Transverse colon (tissue), 4 donors: ENCODE measurements around the gene TFEB. TPM values are rescaled to one million over a fixed set of nuclear protein-coding genes. Genes with fewer than 3 reads are reported as not detected.

Experiments
- DNase-seq: peaks from one replicate; pipeline ENCODE4 v3.0.0-alpha.2; 2019
- H3K27ac ChIP-seq, 4 donors: fragments of 200-600 bp; sonication (generic); 2 replicates each; pipeline ENCODE4 v1.5.1; 2016 to 2018; ENCODE audit warnings: inconsistent platforms in 4 of 4
- H3K27me3 ChIP-seq: fragments of 200-600 bp; sonication (generic); 2 replicates; pipeline ENCODE4 v1.5.1; 2017; ENCODE audit warnings: inconsistent platforms
- H3K36me3 ChIP-seq, 4 donors: fragments of 200-600 bp; sonication (generic); 2 replicates each; pipeline ENCODE4 v1.5.1; 2017 to 2019; ENCODE audit warnings: inconsistent platforms in 4 of 4
- H3K4me1 ChIP-seq, 4 donors: fragments of 200-600 bp; sonication (generic); 2 replicates each; pipeline ENCODE4 v1.5.1; 2017 to 2020; ENCODE audit warnings: inconsistent platforms in 4 of 4
- H3K4me3 ChIP-seq, 4 donors: fragments of 200-600 bp; sonication (generic); 1 replicate in 1 of 4; 2 replicates in 3 of 4; pipeline versions ENCODE4 v1.5.1 to v1.6.1; 2017 to 2019; ENCODE audit warnings: inconsistent platforms in 4 of 4
- H3K9me3 ChIP-seq, 2 donors: fragments of 200-600 bp; sonication (generic); 2 replicates each; pipeline ENCODE4 v1.5.1; 2017 to 2019; ENCODE audit warnings: inconsistent platforms in 2 of 2
- EP300 ChIP-seq: sonication (generic); formaldehyde crosslinking; IDR thresholded peaks from one replicate; pipeline ENCODE4 v1.6.1; 2017; ENCODE audit warnings: antibody characterized with exemption, low read depth
- POLR2A ChIP-seq: fragments of 450-650 bp; IDR thresholded peaks from one replicate; pipeline ENCODE4 v1.6.1; 2016; ENCODE audit warnings: antibody characterized with exemption, mild to moderate bottlenecking, moderate library complexity
- POLR2AphosphoS5 ChIP-seq, 3 donors: sonication (generic); formaldehyde crosslinking; IDR thresholded peaks; one replicate each; pipeline ENCODE4 v1.6.1; 2016; ENCODE audit warnings: antibody characterized with exemption in 3 of 3
- WGBS, 2 donors: methylation state at CpG; one replicate each; pipeline ENCODE4 v1.1.5; 2018; ENCODE audit warnings: low coverage in 1 of 2; 5-methylcytosine and 5-hydroxymethylcytosine counted together
- in situ Hi-C, 4 donors: fragments of 200-750 bp; cut with MboI; loops; one replicate each; pipeline versions ENCODE4 v1.15.0 to v1.15.1; 2017; ENCODE audit warnings: low sequenced_read_pairs in 3 of 4, low pct_ligation_motif_present in 1 of 4, low pct_unique_long_range_greater_than_20kb in 1 of 4
- intact Hi-C: fragments of 100-400 bp; cut with DNase I; formaldehyde crosslinking; loops from one replicate; pipeline ENCODE4 v1.15.1; 2023; ENCODE audit warnings: low total_unique reads
- total RNA-seq, 4 donors: library from RNA; depleted of rRNA; stranded (reverse); fragments of >200 nt; gene quantifications; one replicate each; pipeline ENCODE4 v1.1.0, GENCODE V29; 2016
- TF ChIP-seq, protein P1 (sequence below), 5 experiments: fragments of 200-600 bp in 3 of 5; fragments of 450-650 bp in 2 of 5; sonication (generic) in 3 of 5; IDR thresholded peaks; 1 replicate in 2 of 5; 2 replicates in 3 of 5; pipeline ENCODE4 v1.5.1; 2016 to 2017; ENCODE audit warnings: antibody characterized with exemption in 5 of 5, inconsistent platforms in 3 of 5, mild to moderate bottlenecking in 2 of 5, moderate library complexity in 1 of 5

Gene TFEB
- total RNA-seq, 4 donors from 2014 or later, result 30.4 to 47.1 (median 38.1) TPM

DNA sequence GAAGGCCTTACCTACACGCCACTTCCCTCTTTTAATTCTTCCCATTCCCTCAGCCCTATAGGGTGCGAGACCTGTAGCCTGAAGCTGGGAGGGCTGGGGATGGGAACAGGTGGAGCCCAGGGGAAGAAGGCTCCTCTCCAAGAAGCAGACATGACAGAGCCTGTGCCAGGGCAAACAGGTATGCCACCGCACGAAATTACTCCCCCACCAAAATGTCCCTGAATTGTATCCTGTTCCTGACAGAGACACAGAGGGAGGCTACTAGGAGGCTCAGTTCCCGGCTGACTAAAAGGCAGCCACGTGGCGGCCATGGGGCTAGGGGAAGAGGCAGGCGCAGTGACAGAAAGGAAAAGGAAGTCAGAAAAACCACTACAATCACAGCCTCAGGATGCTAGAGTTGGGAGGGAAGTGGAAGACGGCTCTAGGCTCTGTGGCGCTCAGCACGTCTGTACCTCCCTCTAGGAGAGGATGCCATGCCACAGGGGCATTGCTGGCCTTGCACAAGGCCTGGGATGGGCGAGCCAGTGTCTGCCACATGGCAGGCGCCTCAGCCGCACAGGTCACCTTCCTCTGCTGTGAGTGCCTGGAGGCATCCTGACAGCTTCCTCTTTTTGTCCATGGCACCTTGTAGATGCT is 27.7 kb downstream of the TFEB start:
- in situ Hi-C loops, result no loop called here
- H3K9me3 ChIP-seq, result no peaks in the 10 kb centered on the region
- H3K4me1 ChIP-seq, result peaks cover 27 to 55% (median 37%) of the 10 kb centered on the region in 4 donors
- TF ChIP-seq EP300, result no peak
- WGBS, 2 donors, result 56 to 70% methylated on average over 10 to 14 of the region's 14 CpGs
- no peaks in the 10 kb centered on the region for H3K27me3 ChIP-seq
- no peaks in the 10 kb centered on the region for H3K36me3 ChIP-seq
- peak overlapping the region; percentile 66 to 87 (median 78) for H3K27ac ChIP-seq
- intact Hi-C loops, result no loop called here
- no peak for DNase-seq
- no peak overlapping the region for H3K4me3 ChIP-seq

- no peak for DNase-seq
- H3K27ac ChIP-seq, result peak overlapping the region; percentile 66 to 87 (median 78)
- intact Hi-C loops, result loop anchor here (1.0 kb wide), 1 partner anchor 28 kb away; the partner anchor contains the start of gene TFEB
- H3K9me3 ChIP-seq, result no peaks in the 10 kb centered on the region
- no peaks in the 10 kb centered on the region for H3K27me3 ChIP-seq
- H3K4me3 ChIP-seq, result no peak overlapping the region
- peaks cover 27 to 48% (median 32%) of the 10 kb centered on the region in 4 donors for H3K4me1 ChIP-seq
- H3K36me3 ChIP-seq, result no peaks in the 10 kb centered on the region
- WGBS, 2 donors, result 68% methylated on average over 9 of the region's 9 CpGs; no CpG with 5 or more reads in 1 of the 2 donors
- TF ChIP-seq EP300, result no peak
- TF ChIP-seq, protein P1, sequence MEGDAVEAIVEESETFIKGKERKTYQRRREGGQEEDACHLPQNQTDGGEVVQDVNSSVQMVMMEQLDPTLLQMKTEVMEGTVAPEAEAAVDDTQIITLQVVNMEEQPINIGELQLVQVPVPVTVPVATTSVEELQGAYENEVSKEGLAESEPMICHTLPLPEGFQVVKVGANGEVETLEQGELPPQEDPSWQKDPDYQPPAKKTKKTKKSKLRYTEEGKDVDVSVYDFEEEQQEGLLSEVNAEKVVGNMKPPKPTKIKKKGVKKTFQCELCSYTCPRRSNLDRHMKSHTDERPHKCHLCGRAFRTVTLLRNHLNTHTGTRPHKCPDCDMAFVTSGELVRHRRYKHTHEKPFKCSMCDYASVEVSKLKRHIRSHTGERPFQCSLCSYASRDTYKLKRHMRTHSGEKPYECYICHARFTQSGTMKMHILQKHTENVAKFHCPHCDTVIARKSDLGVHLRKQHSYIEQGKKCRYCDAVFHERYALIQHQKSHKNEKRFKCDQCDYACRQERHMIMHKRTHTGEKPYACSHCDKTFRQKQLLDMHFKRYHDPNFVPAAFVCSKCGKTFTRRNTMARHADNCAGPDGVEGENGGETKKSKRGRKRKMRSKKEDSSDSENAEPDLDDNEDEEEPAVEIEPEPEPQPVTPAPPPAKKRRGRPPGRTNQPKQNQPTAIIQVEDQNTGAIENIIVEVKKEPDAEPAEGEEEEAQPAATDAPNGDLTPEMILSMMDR (IDR thresholded peaks at IDR 0.05), result no peak
- TF ChIP-seq POLR2AphosphoS5 (IDR thresholded peaks at IDR 0.05), result no peak
- in situ Hi-C loops, result no loop called here
Observed at GRCh38 chr6:41706876-41707564, 28.4 kb downstream of the TFEB start.

DNA sequence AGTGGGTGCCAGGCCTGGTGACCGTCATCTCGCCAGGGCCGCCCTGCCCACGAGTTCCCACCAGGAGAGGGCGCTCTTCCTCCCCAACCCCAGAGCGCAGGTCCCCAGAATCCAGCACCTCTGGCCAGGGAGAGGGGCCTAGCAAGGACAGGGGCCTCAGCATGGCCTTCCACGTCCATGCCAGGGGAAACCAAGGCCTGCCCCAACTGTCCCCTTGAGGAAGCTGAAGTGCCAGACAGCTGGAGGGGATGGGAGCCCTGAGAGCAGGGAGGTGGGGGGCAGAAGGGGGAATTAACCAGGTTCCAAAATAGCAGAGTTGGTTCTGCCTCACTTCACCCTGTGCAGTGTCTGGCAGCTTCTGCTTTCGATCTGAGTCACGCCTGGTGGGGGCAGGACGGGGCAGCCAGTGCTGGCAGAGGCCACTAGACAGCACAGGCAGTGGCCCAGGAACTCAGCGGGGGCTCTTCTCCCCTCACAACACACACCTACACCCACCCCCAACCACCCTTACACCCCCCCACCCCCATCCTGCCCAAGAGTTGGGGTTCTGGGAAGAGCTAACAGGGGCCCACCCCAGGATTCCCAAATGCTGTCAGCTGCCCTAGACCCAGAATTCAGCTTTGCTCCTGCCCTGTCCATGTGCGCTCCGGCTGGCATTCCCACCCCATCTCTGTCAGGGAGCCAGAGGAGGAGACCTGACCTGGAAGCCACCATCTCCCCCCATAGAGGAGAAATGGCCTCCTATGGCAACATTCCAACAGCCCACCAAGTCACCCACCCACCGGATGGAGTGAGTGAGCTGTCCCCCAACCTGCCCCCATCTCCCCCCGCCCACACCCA is 29.2 kb downstream of the TFEB start:
- peak; percentile 84 for DNase-seq
- Histone ChIP-seq H3K36me3 (no peaks in the 10 kb centered on the region), H3K4me3 (no peak overlapping the region), H3K4me1 (peaks cover 27 to 46% (median 32%) of the 10 kb centered on the region in 4 donors), H3K27ac (peak overlapping the region; percentile 66 to 87 (median 78)), H3K9me3 (no peaks in the 10 kb centered on the region), H3K27me3 (no peaks in the 10 kb centered on the region)
- WGBS, 2 donors, result 0 to 44% methylated on average over 1 to 12 of the region's 15 CpGs
- intact Hi-C loops (loop anchor here (1.0 kb wide), 1 partner anchor 29 kb away; the partner anchor contains the start of gene TFEB), in situ Hi-C loops (no loop called here)
- TF ChIP-seq POLR2A (no peak), POLR2AphosphoS5 (IDR thresholded peaks at IDR 0.05) (peak in 2 of 3 donors; percentile 41 to 43)
- TF ChIP-seq, protein P1 (IDR thresholded peaks at IDR 0.05), result peak; percentile 79 to 92 (median 84)

DNA sequence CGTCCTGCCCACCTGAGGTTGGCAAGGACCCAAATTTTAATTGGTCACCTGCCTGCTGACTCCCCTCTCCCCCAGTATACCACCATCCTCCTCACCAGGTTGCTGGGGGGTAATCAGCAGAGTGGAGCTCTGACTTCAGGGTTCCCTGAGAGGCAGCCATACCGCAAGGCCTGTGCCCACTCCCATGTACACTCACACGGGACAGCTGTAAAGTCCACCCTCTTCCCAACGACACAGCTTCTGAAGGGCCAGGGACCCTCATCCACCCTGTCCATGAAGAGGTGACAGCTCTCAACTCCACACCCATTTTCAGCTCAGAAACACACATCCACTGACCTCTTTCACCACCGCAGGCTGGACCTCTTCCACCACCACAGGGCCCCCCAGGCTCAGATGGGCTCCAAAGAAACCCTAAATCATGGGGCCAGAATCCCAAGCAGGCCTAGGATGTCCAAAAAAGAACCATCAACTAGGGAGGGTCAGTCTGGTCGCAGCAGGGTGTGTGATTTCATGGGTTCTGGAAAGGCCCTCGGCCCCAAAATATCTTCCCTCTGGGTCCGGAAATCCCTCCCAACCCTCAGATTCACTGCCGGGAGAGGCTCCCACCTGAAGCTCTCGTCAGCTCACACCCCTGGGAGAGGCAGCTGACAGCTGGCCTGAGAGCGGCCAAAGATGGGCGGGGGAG is 30.0 kb downstream of the TFEB start:
- peaks cover 27 to 46% (median 32%) of the 10 kb centered on the region in 4 donors for H3K4me1 ChIP-seq
- WGBS, 2 donors, result 59 to 80% methylated on average over 1 to 11 of the region's 12 CpGs
- H3K4me3 ChIP-seq, result no peak overlapping the region
- no peaks in the 10 kb centered on the region for H3K9me3 ChIP-seq
- no peak for TF ChIP-seq EP300
- no peak for TF ChIP-seq POLR2AphosphoS5 (IDR thresholded peaks at IDR 0.05)
- no peak for DNase-seq
- no peaks in the 10 kb centered on the region for H3K36me3 ChIP-seq
- peak overlapping the region; percentile 66 to 87 (median 78) for H3K27ac ChIP-seq
- H3K27me3 ChIP-seq, result no peaks in the 10 kb centered on the region
- intact Hi-C loops, result no loop called here
- in situ Hi-C loops, result no loop called here
